HPDE6-E6E7 (cell line): Measurements from ENCODE around the gene EDARADD.

ENCODE experiments used
- DNase-seq: peaks from one replicate; pipeline ENCODE4 v3.0.0; 2011; ENCODE audit warnings: missing footprints; ENCODE audit errors: extremely low spot score

The EDARADD gene

DNA sequence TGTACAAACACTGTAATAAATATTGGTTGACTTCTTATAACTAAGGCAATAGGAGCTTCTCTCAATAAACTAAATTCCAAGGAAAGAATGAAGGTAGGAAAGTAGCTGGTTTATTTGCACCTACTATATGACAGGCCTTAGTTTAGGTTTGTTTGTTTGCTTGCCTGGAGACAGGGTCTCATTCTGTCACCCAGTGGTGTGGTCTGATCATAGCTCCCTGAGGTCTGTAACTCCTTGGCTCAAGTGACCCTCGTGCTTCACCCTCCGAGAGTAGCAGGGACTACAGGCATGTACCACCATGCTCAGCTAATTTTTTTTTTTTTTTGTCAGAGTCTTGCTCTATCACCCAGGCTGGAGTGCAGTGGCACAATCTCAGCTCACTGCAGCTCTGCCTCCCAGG lies 1.9 kb upstream of the EDARADD start:
- DNase-seq, result no peak

DNA sequence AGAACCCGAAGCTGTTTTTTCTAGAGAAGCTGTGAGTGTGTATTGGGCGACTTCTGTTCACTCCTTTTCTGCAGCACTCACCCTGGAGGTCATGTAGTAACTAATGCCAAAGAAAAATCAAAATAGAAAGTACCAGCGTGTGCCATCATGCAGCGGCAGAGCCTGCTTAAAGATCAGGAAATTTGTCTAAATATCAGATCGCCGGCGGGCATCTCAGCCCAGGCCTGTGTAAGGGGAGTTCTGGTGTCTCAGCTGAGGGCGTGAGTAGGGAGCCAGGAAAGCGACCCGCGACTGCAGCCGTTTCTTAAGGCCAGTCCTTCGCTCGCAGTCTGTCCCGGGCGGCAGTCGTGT lies 768 bp downstream of the EDARADD start:
- DNase-seq, result peak; percentile 62

DNA sequence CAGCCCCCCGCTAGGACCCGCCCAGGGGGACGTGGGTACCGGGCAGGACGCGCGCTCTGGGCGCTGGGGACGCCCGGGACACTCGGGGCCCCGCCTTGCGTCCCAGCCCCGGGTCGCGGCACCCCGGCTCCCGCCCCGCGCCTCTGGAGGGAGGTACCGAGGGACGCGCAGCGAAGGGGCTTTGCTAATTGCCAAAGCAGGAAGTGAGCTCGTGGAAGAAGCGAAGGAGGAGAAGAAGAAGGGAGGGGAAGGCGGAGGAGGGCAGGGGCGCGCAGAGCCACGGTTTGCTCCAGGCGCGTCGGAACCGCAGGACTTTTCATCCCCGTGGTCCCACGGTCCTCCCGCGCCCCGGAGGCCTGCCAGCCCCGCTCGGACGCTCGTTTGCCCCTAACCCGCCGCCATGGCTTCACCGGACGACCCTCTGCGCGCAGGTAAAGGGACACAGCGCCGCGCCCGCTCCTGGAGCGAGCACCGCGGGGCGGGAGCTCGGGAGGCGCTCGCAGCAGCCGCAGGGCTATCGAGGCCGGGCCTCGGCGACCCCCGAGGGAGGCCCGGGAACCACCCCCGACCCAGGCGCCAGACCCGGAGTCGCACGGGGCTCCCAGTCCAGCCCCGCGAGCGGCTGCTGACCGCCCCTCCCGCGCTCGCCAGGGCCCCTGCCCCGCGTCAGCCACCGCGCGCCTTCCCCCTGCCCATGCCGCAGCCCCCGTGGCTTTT lies 1.3 kb downstream of the EDARADD start:
- DNase-seq, result no peak

GRCh38 chr1:236395947-236396664 lies 2.0 kb downstream of the EDARADD start:
- DNase-seq, result peak; percentile 40

- no peak for DNase-seq
Measured at GRCh38 chr1:236396665-236397043, 2.6 kb downstream of the EDARADD start.

DNA sequence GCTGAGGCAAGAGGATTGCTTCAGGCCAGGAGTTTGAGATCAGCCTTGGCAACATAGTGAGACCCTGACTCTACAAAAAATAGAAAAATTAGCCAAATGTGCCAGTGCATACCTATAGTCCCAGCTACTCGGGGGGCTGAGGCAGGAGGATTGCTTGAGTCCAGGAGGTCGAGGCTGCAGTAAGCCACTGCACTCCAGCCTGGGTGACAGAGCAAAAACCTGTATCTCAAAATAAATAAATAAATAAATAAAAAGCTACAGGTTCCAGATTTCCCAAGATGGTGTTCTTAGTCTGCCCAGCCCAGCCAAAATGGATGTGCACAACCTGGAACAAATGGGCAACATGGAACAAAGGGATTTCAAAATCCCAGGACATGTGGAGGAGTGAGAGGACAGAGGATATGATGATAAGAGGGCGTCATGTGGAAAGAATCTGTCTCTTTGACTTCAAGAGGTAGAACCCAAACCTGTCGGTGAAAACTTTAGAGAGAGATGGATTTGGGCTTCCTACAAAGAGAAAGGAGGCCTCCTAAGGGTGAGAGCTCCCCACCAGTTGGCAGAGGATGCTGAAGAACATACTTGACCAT lies 3.2 kb downstream of the EDARADD start:
- DNase-seq, result no peak

GRCh38 chr1:236398538-236398937 lies 4.5 kb downstream of the EDARADD start:
- DNase-seq, result no peak

- DNase-seq, result no peak
Measured at GRCh38 chr1:236400061-236400603, 6.0 kb downstream of the EDARADD start.

DNA sequence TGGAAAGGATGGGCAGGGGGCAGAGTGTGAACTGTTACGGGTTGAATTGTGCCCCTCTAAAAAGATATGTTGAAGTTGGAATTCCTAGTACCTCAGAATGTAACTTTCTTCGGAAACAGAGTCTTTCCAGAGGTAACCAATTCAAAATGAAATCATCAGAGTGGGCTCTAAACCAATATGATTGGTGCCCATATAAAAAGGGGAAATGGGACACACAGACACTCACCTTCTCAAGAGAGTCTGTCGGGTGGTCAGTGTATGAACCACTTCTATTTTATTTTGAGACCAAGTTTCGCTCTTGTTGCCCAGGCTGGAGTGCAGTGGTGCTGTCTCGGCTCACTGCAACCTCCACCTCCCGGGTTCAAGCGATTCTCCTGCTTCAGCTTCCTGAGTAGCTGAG lies 7.6 kb downstream of the EDARADD start:
- no peak for DNase-seq

DNA sequence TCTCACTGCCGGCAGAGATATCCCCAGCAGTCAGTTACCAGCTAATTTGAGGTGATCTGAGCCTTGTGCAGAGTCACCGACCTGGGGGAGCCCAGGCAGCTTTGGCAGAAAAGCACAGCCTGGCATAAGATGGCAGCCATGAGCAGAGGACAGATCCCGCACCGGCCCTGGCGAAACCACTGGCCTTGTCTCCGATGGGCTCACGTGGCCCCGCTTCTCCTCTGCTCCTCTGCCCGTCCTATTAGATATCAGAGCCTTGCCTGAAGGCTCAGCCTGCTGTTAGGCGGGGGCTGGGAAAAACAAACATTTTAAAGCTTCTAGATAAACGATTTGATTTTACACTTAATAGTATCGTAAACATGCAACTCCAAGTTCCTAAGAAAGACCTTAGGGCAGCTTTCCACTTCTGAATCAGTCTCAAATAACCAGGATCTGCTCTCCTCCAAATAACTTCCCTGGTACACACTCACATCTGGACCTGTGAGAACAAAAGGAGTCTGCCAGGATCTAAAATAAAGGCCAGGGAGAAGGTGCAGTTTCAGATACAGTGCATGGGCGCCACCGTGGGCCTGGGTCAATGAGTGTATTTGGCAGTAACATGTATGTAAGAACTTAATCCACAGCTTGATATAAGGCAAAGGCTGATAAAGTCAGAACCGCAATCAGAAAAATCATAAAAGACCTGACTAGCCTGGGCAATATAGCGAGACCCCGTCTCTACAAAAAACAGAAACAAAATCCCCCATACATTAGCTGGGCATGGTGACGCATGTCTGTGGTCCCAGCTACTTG lies 10.0 kb downstream of the EDARADD start:
- no peak for DNase-seq

GRCh38 chr1:236407059-236407458 lies 13.0 kb downstream of the EDARADD start:
- DNase-seq, result no peak

DNA sequence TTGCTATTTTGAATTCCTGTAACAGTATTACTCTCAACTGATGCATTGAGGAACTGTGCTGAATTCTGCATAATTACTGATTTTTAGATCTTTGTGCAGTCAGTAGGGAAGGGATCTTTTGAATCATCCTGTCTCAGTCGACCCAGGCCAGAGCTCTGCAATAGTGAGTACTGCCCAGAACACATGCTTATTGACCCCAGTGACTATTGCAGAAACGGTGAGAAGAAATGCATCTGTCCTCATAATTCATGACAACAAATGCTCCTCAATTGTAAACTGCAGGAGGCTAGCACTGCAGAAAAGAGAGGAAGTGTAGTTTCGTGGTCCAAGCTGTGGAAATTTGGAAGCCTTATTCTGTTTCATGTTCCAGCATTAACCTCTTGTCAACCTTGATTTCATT lies 19.6 kb downstream of the EDARADD start:
- no peak for DNase-seq

DNA sequence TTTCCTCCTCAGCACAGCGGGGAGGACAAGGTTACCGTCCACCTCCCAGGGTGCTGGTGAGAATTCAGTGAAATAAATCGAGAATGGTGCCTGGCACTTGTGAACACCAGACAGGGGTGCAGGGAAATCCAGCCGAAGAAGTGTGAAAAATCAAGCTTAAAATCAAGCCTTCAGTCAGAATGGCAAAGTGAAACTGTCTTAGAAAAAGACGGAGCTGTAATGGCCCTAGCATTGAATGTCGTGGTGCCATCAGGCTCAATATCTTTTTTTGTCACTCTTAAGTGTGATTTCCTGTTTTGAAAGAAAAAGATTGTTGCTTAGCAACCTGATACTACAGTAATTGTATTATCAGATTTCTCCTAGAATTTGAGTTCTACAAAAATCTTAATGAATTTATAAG lies 22.1 kb downstream of the EDARADD start:
- DNase-seq, result no peak

- DNase-seq, result no peak
Measured at GRCh38 chr1:236417336-236417735, 23.2 kb downstream of the EDARADD start.

DNA sequence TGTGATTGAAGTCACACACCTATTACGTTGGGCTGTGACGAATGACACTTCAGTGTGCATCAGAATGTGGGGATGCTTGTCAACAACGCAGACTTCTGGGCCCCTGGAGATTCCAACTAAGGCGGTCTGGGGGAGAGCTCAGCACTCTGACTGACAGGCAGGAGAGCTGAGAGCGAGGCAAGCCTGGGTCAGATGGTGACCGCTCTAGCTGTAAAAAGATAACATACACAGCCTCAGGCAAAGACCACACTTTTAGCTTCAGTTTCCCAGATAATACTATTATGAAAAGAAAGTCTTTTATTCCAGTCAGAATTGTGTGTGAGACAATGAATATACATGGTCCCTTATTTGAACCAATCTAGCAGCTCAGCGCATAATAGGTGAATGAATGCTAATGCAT lies 25.4 kb downstream of the EDARADD start:
- no peak for DNase-seq

GRCh38 chr1:236421022-236421421 lies 26.9 kb downstream of the EDARADD start:
- peak; percentile 57 for DNase-seq

DNA sequence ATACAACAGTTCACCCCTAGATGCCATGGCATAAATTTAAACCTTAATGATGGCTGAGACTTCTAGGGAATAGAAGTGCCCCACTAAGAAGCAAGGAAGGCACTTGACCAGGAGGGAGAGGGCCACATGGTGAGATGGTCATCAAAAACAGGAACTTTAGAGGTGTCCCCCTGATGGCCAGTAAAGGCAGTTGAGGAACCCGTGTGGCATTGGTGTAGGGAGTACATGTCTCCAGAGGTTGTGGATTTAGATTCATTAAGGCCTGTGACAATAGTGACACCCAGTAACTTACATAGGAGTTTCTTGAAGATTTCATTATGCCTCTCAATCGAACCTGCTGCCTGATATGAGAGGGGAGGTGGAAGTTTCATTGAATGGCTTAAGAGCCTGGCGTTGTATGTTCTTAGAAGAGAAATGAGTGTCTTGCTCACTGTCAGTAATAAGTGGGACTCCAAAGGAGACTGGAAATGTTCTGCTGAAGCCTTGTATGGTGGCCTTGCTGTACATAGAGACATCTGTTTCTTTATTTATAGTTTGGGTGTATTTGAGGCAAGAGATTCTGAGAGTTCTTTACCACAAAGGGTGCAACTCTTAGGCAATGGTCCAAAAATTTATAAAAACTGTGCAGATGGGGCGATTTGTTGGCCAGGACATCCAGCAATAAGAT lies 27.9 kb downstream of the EDARADD start:
- DNase-seq, result no peak

DNA sequence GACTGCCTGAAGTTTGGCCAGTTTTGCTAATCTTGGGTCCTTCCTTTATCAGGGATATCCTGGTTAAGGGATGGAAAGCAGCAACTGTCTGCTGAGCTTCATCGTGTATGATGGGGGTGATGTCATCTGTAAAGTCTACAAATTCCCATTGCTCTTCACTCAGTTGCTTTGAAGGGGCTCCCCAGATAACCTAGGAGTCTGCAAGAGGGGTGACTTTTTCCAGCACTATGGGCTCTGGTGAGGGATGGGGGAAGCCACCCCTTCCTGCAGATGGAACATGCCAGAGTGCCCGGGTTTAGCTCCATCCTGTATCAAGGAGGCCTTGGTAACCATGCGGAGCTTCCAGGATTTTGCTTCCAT lies 28.4 kb downstream of the EDARADD start:
- DNase-seq, result no peak

GRCh38 chr1:236425031-236425663 lies 31.1 kb downstream of the EDARADD start:
- DNase-seq, result no peak

- no peak for DNase-seq
Measured at GRCh38 chr1:236426215-236426614, 32.1 kb downstream of the EDARADD start.

- no peak for DNase-seq
Measured at GRCh38 chr1:236429715-236430274, 35.7 kb downstream of the EDARADD start.
